GM23338 (cell line): ENCODE measurements around the gene TMEM212. TPM values are rescaled to one million over a fixed set of nuclear protein-coding genes. Genes with fewer than 3 reads are reported as not detected.

Experiments
- ATAC-seq: fragments of 200-7000 bp; cut with Tn5 transposase; 3 replicates; pipeline ENCODE4 v1.9.1; 2020
- DNase-seq: peaks from one replicate; pipeline ENCODE4 v3.0.0-alpha.2; 2015; ENCODE audit warnings: low spot score
- H2AFZ ChIP-seq: fragments of 200-600 bp; sonication (generic); 2 replicates; pipeline ENCODE4 v1.8.0; 2016; ENCODE audit warnings: antibody characterized with exemption, mild to moderate bottlenecking, moderate library complexity
- H3F3A ChIP-seq: fragments of 200-600 bp; sonication (generic); replicated peaks from 2 replicates; pipeline ENCODE4 v1.8.0; 2017; ENCODE audit warnings: antibody characterized with exemption, mixed run types, low read depth
- H3K27ac ChIP-seq: fragments of 200-600 bp; sonication (generic); 2 replicates; pipeline ENCODE4 v1.6.1; 2016; ENCODE audit warnings: low read depth
- H3K27me3 ChIP-seq: fragments of 200-600 bp; sonication (generic); 2 replicates; pipeline ENCODE4 v1.8.0; 2016; ENCODE audit warnings: mild to moderate bottlenecking, mixed run types, moderate library complexity; ENCODE audit not compliant: insufficient read depth
- H3K36me3 ChIP-seq: fragments of 200-600 bp; sonication (generic); 2 replicates; pipeline ENCODE4 v1.8.0; 2016; ENCODE audit warnings: mild to moderate bottlenecking; ENCODE audit not compliant: insufficient read depth
- H3K4me1 ChIP-seq: fragments of 200-600 bp; sonication (generic); 2 replicates; pipeline ENCODE4 v1.8.0; 2016; ENCODE audit warnings: mild to moderate bottlenecking, moderate library complexity; ENCODE audit not compliant: insufficient read depth
- H3K4me2 ChIP-seq: fragments of 200-600 bp; sonication (generic); 2 replicates; pipeline ENCODE4 v1.7.1; 2017; ENCODE audit warnings: mixed run types
- H3K4me3 ChIP-seq: fragments of 200-600 bp; sonication (generic); 2 replicates; pipeline ENCODE4 v1.6.1; 2016; ENCODE audit warnings: mixed run types
- H3K79me2 ChIP-seq: fragments of 200-600 bp; sonication (generic); replicated peaks from 2 replicates; pipeline ENCODE4 v1.8.0; 2017; ENCODE audit warnings: mild to moderate bottlenecking; ENCODE audit not compliant: insufficient read depth
- H3K9me2 ChIP-seq: fragments of 200-600 bp; sonication (generic); 2 replicates; pipeline ENCODE4 v1.8.0; 2017; ENCODE audit not compliant: insufficient read depth
- H4K20me1 ChIP-seq: fragments of 200-600 bp; sonication (generic); replicated peaks from 2 replicates; pipeline ENCODE4 v1.8.0; 2017; ENCODE audit warnings: mild to moderate bottlenecking; ENCODE audit not compliant: insufficient read depth
- H3K27ac Mint-ChIP-seq: 2 replicates; pipeline ENCODE4 v1.8.0; 2020; ENCODE audit warnings: inconsistent platforms, mild to moderate bottlenecking, moderate library complexity, mixed read lengths
- H3K27me3 Mint-ChIP-seq: 3 replicates; pipeline ENCODE4 v1.8.0; 2022; ENCODE audit warnings: low read depth, mild to moderate bottlenecking, moderate library complexity, mixed read lengths, inconsistent platforms; ENCODE audit not compliant: insufficient read depth, poor library complexity
- H3K36me3 Mint-ChIP-seq: 3 replicates; pipeline ENCODE4 v1.8.0; 2021; ENCODE audit warnings: low read depth, mild to moderate bottlenecking, inconsistent platforms, moderate library complexity, mixed read lengths
- H3K4me1 Mint-ChIP-seq: 3 replicates; pipeline ENCODE4 v1.8.0; 2020; ENCODE audit warnings: mild to moderate bottlenecking, inconsistent platforms, mixed read lengths
- H3K4me3 Mint-ChIP-seq: 3 replicates; pipeline ENCODE4 v1.8.0; 2021; ENCODE audit warnings: moderate library complexity, mild to moderate bottlenecking, inconsistent platforms, mixed read lengths
- H3K9me3 Mint-ChIP-seq: 3 replicates; pipeline ENCODE4 v1.8.0; 2020; ENCODE audit warnings: moderate library complexity, mild to moderate bottlenecking, inconsistent platforms, mixed read lengths
- CREB1 ChIP-seq: fragments of 250-450 bp; sonication (Bioruptor Pico); IDR thresholded peaks from 2 replicates; pipeline ENCODE4 v1.5.0; 2020; ENCODE audit warnings: low read depth, mild to moderate bottlenecking, moderate library complexity
- CTCF ChIP-seq, 2 experiments: fragments of 200-600 bp in 1 of 2; sonication (generic) in 1 of 2; conservative IDR thresholded peaks; 2 replicates each; pipeline versions ENCODE4 v1.5.1 to v1.6.1; 2016 to 2017; ENCODE audit warnings: antibody characterized with exemption in 2 of 2, low read depth in 2 of 2, mild to moderate bottlenecking in 2 of 2, moderate library complexity in 1 of 2
- EZH2 ChIP-seq: fragments of 200-600 bp; sonication (generic); IDR thresholded peaks from one replicate; pipeline ENCODE4 v1.8.0; 2017; ENCODE audit warnings: antibody characterized with exemption, mild to moderate bottlenecking, low read depth; ENCODE audit not compliant: unreplicated experiment
- EZH2phosphoT487 ChIP-seq: fragments of 200-600 bp; sonication (generic); IDR thresholded peaks from one replicate; pipeline ENCODE4 v1.8.1; 2018; ENCODE audit warnings: antibody characterized with exemption; ENCODE audit not compliant: unreplicated experiment
- JUNB ChIP-seq: IDR thresholded peaks from one replicate; pipeline ENCODE4 v1.6.1; 2016; ENCODE audit warnings: antibody characterized with exemption; ENCODE audit not compliant: unreplicated experiment
- NANOG ChIP-seq: IDR thresholded peaks from 2 replicates; pipeline ENCODE4 v1.6.1; 2016; ENCODE audit warnings: antibody characterized with exemption, borderline replicate concordance
- POLR2AphosphoS5 ChIP-seq: IDR thresholded peaks from 2 replicates; pipeline ENCODE4 v1.6.1; 2016; ENCODE audit warnings: antibody characterized with exemption, low read depth
- REST ChIP-seq: IDR thresholded peaks from one replicate; pipeline ENCODE4 v1.6.1; 2018; ENCODE audit warnings: antibody characterized with exemption; ENCODE audit not compliant: unreplicated experiment
- STAT1 ChIP-seq: IDR thresholded peaks from one replicate; pipeline ENCODE4 v1.6.1; 2016; ENCODE audit warnings: antibody characterized with exemption; ENCODE audit not compliant: unreplicated experiment
- ZNF114 ChIP-seq: fragments of 250-450 bp; sonication (Bioruptor Pico); IDR thresholded peaks from 2 replicates; pipeline ENCODE4 v1.5.0; 2020; ENCODE audit warnings: mild to moderate bottlenecking, moderate library complexity
- ZNF331 ChIP-seq: fragments of 250-450 bp; sonication (Bioruptor Pico); IDR thresholded peaks from 2 replicates; pipeline ENCODE4 v1.5.0; 2020; ENCODE audit warnings: low read depth, mild to moderate bottlenecking, moderate library complexity
- polyA plus RNA-seq: library from polyadenylated mRNA; unstranded; fragments of >200 nt; fragmentation: Nextera tagmentation; extraction: Ambion mirVana; gene quantifications from 2 replicates; pipeline ENCODE4 v1.2.1, GENCODE V29; 2016
- total RNA-seq: library from RNA; depleted of rRNA; stranded (reverse); fragments of >200 nt; shearing (Covaris generic); gene quantifications from 2 replicates; pipeline ENCODE4 v1.2.3, GENCODE V29; 2014

TMEM212 gene
- total and polyA plus RNA-seq, 2 experiments from 2014 or later, result not detected

- no peaks in the 10 kb centered on the region for H3K9me3 Mint-ChIP-seq
Observed at GRCh38 chr3:171837698-171838097, 5.5 kb upstream of the TMEM212 start.

More at GRCh38 chr3:171837698-171838097, 5.5 kb upstream of the TMEM212 start:
- H3K79me2 ChIP-seq, result no peaks in the 10 kb centered on the region
- no peak overlapping the region for H2AFZ ChIP-seq
- H3K36me3 Mint-ChIP-seq, result no peaks in the 10 kb centered on the region
- no peaks in the 10 kb centered on the region for H3F3A ChIP-seq
- H3K4me3 Mint-ChIP-seq, result no peak overlapping the region
- no peak overlapping the region for H3K27ac Mint-ChIP-seq
- no peak overlapping the region for H3K4me3 ChIP-seq
- peaks cover 16% of the 10 kb centered on the region for H3K4me1 Mint-ChIP-seq
- H3K27ac ChIP-seq, result no peak overlapping the region
- ATAC-seq (no peak), DNase-seq (no peak)
- H3K4me1 ChIP-seq, result no peaks in the 10 kb centered on the region
- no peaks in the 10 kb centered on the region for H3K9me2 ChIP-seq
- no peaks in the 10 kb centered on the region for H3K27me3 ChIP-seq
- no peaks in the 10 kb centered on the region for H3K27me3 Mint-ChIP-seq
- no peaks in the 10 kb centered on the region for H3K36me3 ChIP-seq
- no peak overlapping the region for H3K4me2 ChIP-seq
- TF ChIP-seq STAT1, result no peak
- no peak for TF ChIP-seq EZH2
- no peak for TF ChIP-seq REST
- TF ChIP-seq ZNF114 (CRISPR knock-in tag), result no peak
- no peak for TF ChIP-seq POLR2AphosphoS5
- no peak for TF ChIP-seq EZH2phosphoT487
- TF ChIP-seq CREB1, result no peak
- no peak for TF ChIP-seq JUNB
- TF ChIP-seq CTCF (conservative IDR thresholded peaks at IDR 0.05; ENCODE audit: low read depth in 2 of 2), result no peak
- TF ChIP-seq NANOG, result no peak
- TF ChIP-seq ZNF331, result no peak
- no peaks in the 10 kb centered on the region for H4K20me1 ChIP-seq
